ENCODE data around the gene SYT7. TPM values are rescaled to one million over a fixed set of nuclear protein-coding genes. Genes with fewer than 3 reads are reported as not detected.

SYT7 gene
- total RNA-seq, 1 experiment from 2014 or later = not detected

- Histone ChIP-seq H3K27me3 (ENCODE audit: low read length) (no peaks in the 10 kb centered on the region), H3K4me1 (ENCODE audit: low read length) (peaks cover 15% of the 10 kb centered on the region), H3K9me3 (ENCODE audit: low read length) (no peaks in the 10 kb centered on the region), H3K27ac (ENCODE audit: low read length) (no peak overlapping the region), H2AFZ (ENCODE audit: low read length) (no peak overlapping the region), H3K36me3 (ENCODE audit: insufficient read depth, low read length) (no peaks in the 10 kb centered on the region), H3K4me3 (ENCODE audit: low read length) (no peak overlapping the region), H3K9me2 (replicated peaks; ENCODE audit: insufficient read depth, low read length) (no peaks in the 10 kb centered on the region), H3K9ac (ENCODE audit: low read length) (no peak overlapping the region), H3K79me2 (ENCODE audit: low read length) (no peaks in the 10 kb centered on the region), H3K4me2 (ENCODE audit: low read depth, low read length, poor library complexity, severe bottlenecking) (no peak overlapping the region), H4K20me1 (ENCODE audit: insufficient read depth, low read depth, low read length) (no peaks in the 10 kb centered on the region)
- DNase-seq = no peak
These were observed 75.8 kb downstream of the SYT7 start for GRCh38 chr11:61505106-61505505.

- no peak for DNase-seq
- H3K79me2 ChIP-seq (ENCODE audit: low read length) = no peaks in the 10 kb centered on the region
- no peak overlapping the region for H2AFZ ChIP-seq (ENCODE audit: low read length)
- H3K4me1 ChIP-seq (ENCODE audit: low read length) = peaks cover 11% of the 10 kb centered on the region
- no peak overlapping the region for H3K9ac ChIP-seq (ENCODE audit: low read length)
- no peaks in the 10 kb centered on the region for H3K27me3 ChIP-seq (ENCODE audit: low read length)
- H3K4me3 ChIP-seq (ENCODE audit: low read length) = no peak overlapping the region
- no peak overlapping the region for H3K27ac ChIP-seq (ENCODE audit: low read length)
- no peaks in the 10 kb centered on the region for H3K9me2 ChIP-seq (replicated peaks; ENCODE audit: insufficient read depth, low read length)
- no peaks in the 10 kb centered on the region for H3K9me3 ChIP-seq (ENCODE audit: low read length)
- H3K36me3 ChIP-seq (ENCODE audit: insufficient read depth, low read length) = no peaks in the 10 kb centered on the region
- H4K20me1 ChIP-seq (ENCODE audit: insufficient read depth, low read depth, low read length) = no peaks in the 10 kb centered on the region
- no peak overlapping the region for H3K4me2 ChIP-seq (ENCODE audit: low read depth, low read length, poor library complexity, severe bottlenecking)
These were observed 77.6 kb downstream of the SYT7 start for GRCh38 chr11:61503135-61503770.

- no peak for DNase-seq
- no peaks in the 10 kb centered on the region for H3K79me2 ChIP-seq (ENCODE audit: low read length)
- H3K4me2 ChIP-seq (ENCODE audit: low read depth, low read length, poor library complexity, severe bottlenecking) = no peak overlapping the region
- H3K9me2 ChIP-seq (replicated peaks; ENCODE audit: insufficient read depth, low read length) = no peaks in the 10 kb centered on the region
- H4K20me1 ChIP-seq (ENCODE audit: insufficient read depth, low read depth, low read length) = no peaks in the 10 kb centered on the region
- H3K27me3 ChIP-seq (ENCODE audit: low read length) = no peaks in the 10 kb centered on the region
- no peak overlapping the region for H3K4me3 ChIP-seq (ENCODE audit: low read length)
- peaks cover 15% of the 10 kb centered on the region for H3K4me1 ChIP-seq (ENCODE audit: low read length)
- no peak overlapping the region for H3K27ac ChIP-seq (ENCODE audit: low read length)
- H3K9ac ChIP-seq (ENCODE audit: low read length) = no peak overlapping the region
- no peak overlapping the region for H2AFZ ChIP-seq (ENCODE audit: low read length)
- H3K36me3 ChIP-seq (ENCODE audit: insufficient read depth, low read length) = no peaks in the 10 kb centered on the region
- H3K9me3 ChIP-seq (ENCODE audit: low read length) = no peaks in the 10 kb centered on the region
These were observed 78.4 kb downstream of the SYT7 start for GRCh38 chr11:61502522-61502921.

- no peaks in the 10 kb centered on the region for H3K79me2 ChIP-seq (ENCODE audit: low read length)
- H3K9me3 ChIP-seq (ENCODE audit: low read length) = no peaks in the 10 kb centered on the region
- peaks cover 15% of the 10 kb centered on the region for H3K4me1 ChIP-seq (ENCODE audit: low read length)
- no peaks in the 10 kb centered on the region for H3K27me3 ChIP-seq (ENCODE audit: low read length)
- H2AFZ ChIP-seq (ENCODE audit: low read length) = no peak overlapping the region
- H3K9ac ChIP-seq (ENCODE audit: low read length) = no peak overlapping the region
- H3K36me3 ChIP-seq (ENCODE audit: insufficient read depth, low read length) = no peaks in the 10 kb centered on the region
- no peak overlapping the region for H3K4me2 ChIP-seq (ENCODE audit: low read depth, low read length, poor library complexity, severe bottlenecking)
- H3K4me3 ChIP-seq (ENCODE audit: low read length) = no peak overlapping the region
- H3K9me2 ChIP-seq (replicated peaks; ENCODE audit: insufficient read depth, low read length) = no peaks in the 10 kb centered on the region
- H3K27ac ChIP-seq (ENCODE audit: low read length) = no peak overlapping the region
- no peaks in the 10 kb centered on the region for H4K20me1 ChIP-seq (ENCODE audit: insufficient read depth, low read depth, low read length)
- no peak for DNase-seq
These were observed 80.9 kb downstream of the SYT7 start for GRCh38 chr11:61499816-61500491.

GRCh38 chr11:61498767-61499341, 82.0 kb downstream of the SYT7 start:
- Histone ChIP-seq H3K9me2 (replicated peaks; ENCODE audit: insufficient read depth, low read length) (no peaks in the 10 kb centered on the region), H3K4me1 (ENCODE audit: low read length) (peaks cover 15% of the 10 kb centered on the region), H4K20me1 (ENCODE audit: insufficient read depth, low read depth, low read length) (no peaks in the 10 kb centered on the region), H3K27ac (ENCODE audit: low read length) (no peak overlapping the region), H2AFZ (ENCODE audit: low read length) (peak overlapping the region; percentile 82), H3K9me3 (ENCODE audit: low read length) (no peaks in the 10 kb centered on the region), H3K4me3 (ENCODE audit: low read length) (peak overlapping the region; percentile 44; the same call in 1 of the 2 replicates), H3K27me3 (ENCODE audit: low read length) (no peaks in the 10 kb centered on the region), H3K36me3 (ENCODE audit: insufficient read depth, low read length) (no peaks in the 10 kb centered on the region), H3K79me2 (ENCODE audit: low read length) (no peaks in the 10 kb centered on the region), H3K4me2 (ENCODE audit: low read depth, low read length, poor library complexity, severe bottlenecking) (peak overlapping the region; percentile 49), H3K9ac (ENCODE audit: low read length) (peak overlapping the region; percentile 52)
- DNase-seq = peak; percentile 86

GRCh38 chr11:61497876-61498275, 83.0 kb downstream of the SYT7 start:
- H3K9ac ChIP-seq (ENCODE audit: low read length) = peak overlapping the region; percentile 52; the same call in 1 of the 2 replicates
- no peaks in the 10 kb centered on the region for H3K27me3 ChIP-seq (ENCODE audit: low read length)
- no peaks in the 10 kb centered on the region for H4K20me1 ChIP-seq (ENCODE audit: insufficient read depth, low read depth, low read length)
- no peaks in the 10 kb centered on the region for H3K79me2 ChIP-seq (ENCODE audit: low read length)
- no peaks in the 10 kb centered on the region for H3K9me3 ChIP-seq (ENCODE audit: low read length)
- peak overlapping the region; percentile 44; the same call in 1 of the 2 replicates for H3K4me3 ChIP-seq (ENCODE audit: low read length)
- H3K4me1 ChIP-seq (ENCODE audit: low read length) = peaks cover 15% of the 10 kb centered on the region
- no peak overlapping the region for H3K27ac ChIP-seq (ENCODE audit: low read length)
- no peak for DNase-seq
- H3K9me2 ChIP-seq (replicated peaks; ENCODE audit: insufficient read depth, low read length) = no peaks in the 10 kb centered on the region
- H3K36me3 ChIP-seq (ENCODE audit: insufficient read depth, low read length) = no peaks in the 10 kb centered on the region
- H2AFZ ChIP-seq (ENCODE audit: low read length) = no peak overlapping the region
- H3K4me2 ChIP-seq (ENCODE audit: low read depth, low read length, poor library complexity, severe bottlenecking) = peak overlapping the region; percentile 49

- Histone ChIP-seq H3K4me2 (ENCODE audit: low read depth, low read length, poor library complexity, severe bottlenecking) (peak overlapping the region; percentile 49), H4K20me1 (ENCODE audit: insufficient read depth, low read depth, low read length) (no peaks in the 10 kb centered on the region), H3K9me3 (ENCODE audit: low read length) (no peaks in the 10 kb centered on the region), H3K36me3 (ENCODE audit: insufficient read depth, low read length) (no peaks in the 10 kb centered on the region), H2AFZ (ENCODE audit: low read length) (no peak overlapping the region), H3K9me2 (replicated peaks; ENCODE audit: insufficient read depth, low read length) (no peaks in the 10 kb centered on the region), H3K4me1 (ENCODE audit: low read length) (peaks cover 15% of the 10 kb centered on the region), H3K9ac (ENCODE audit: low read length) (no peak overlapping the region), H3K27me3 (ENCODE audit: low read length) (no peaks in the 10 kb centered on the region), H3K27ac (ENCODE audit: low read length) (no peak overlapping the region), H3K79me2 (ENCODE audit: low read length) (no peaks in the 10 kb centered on the region), H3K4me3 (ENCODE audit: low read length) (peak overlapping the region; percentile 44; the same call in 1 of the 2 replicates)
- DNase-seq = no peak
These were observed 83.4 kb downstream of the SYT7 start for GRCh38 chr11:61497473-61497872.

GRCh38 chr11:61496602-61497400, 84.1 kb downstream of the SYT7 start:
- H3K9me3 ChIP-seq (ENCODE audit: low read length) = no peaks in the 10 kb centered on the region
- H3K79me2 ChIP-seq (ENCODE audit: low read length) = no peaks in the 10 kb centered on the region
- H3K4me3 ChIP-seq (ENCODE audit: low read length) = no peak overlapping the region
- H3K4me2 ChIP-seq (ENCODE audit: low read depth, low read length, poor library complexity, severe bottlenecking) = no peak overlapping the region
- H3K36me3 ChIP-seq (ENCODE audit: insufficient read depth, low read length) = no peaks in the 10 kb centered on the region
- H4K20me1 ChIP-seq (ENCODE audit: insufficient read depth, low read depth, low read length) = no peaks in the 10 kb centered on the region
- no peak overlapping the region for H3K9ac ChIP-seq (ENCODE audit: low read length)
- H3K9me2 ChIP-seq (replicated peaks; ENCODE audit: insufficient read depth, low read length) = no peaks in the 10 kb centered on the region
- no peak overlapping the region for H2AFZ ChIP-seq (ENCODE audit: low read length)
- H3K27ac ChIP-seq (ENCODE audit: low read length) = no peak overlapping the region
- H3K27me3 ChIP-seq (ENCODE audit: low read length) = no peaks in the 10 kb centered on the region
- peaks cover 15% of the 10 kb centered on the region for H3K4me1 ChIP-seq (ENCODE audit: low read length)
- DNase-seq = no peak
